ENCODE measurements around the gene IL15RA.

DNA sequence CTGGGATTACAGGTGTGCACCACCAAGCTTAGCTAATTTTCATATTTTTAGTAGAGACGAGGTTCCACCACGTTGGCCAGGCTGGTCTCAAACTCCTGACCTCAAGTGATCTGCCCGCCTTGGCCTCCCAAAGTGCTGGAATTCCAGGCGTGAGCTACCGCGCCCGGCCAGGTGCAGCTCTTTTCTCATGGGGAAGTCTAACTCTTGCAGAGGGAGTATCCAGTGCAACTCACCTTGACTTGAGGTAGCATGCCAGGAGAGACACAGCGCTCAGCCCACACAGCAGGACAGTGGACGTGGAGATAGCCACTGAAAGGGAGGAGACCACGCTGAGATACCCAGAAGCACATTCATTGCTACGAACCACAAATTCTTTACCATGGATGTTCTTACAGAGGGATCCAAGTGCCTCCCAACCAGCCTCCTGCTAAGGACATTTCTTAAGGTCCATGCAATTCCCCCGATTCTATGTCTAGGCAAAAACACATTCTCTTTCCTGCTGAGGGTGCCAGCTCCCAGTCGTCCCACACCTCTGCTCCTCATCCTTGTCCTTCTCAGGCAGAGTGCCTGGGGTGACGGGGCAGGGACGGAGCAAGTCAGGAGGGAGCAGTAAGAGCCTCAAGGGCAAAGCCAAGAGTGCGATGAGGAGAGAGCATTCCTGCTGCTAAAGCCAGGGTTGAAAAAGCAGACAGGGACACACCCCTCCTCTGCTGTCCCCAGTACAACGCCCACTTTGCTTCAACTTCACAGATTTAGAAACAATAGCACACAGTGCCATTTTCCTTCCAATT is 21.0 kb downstream of the IL15RA start:
- TF ChIP-seq, protein P1, sequence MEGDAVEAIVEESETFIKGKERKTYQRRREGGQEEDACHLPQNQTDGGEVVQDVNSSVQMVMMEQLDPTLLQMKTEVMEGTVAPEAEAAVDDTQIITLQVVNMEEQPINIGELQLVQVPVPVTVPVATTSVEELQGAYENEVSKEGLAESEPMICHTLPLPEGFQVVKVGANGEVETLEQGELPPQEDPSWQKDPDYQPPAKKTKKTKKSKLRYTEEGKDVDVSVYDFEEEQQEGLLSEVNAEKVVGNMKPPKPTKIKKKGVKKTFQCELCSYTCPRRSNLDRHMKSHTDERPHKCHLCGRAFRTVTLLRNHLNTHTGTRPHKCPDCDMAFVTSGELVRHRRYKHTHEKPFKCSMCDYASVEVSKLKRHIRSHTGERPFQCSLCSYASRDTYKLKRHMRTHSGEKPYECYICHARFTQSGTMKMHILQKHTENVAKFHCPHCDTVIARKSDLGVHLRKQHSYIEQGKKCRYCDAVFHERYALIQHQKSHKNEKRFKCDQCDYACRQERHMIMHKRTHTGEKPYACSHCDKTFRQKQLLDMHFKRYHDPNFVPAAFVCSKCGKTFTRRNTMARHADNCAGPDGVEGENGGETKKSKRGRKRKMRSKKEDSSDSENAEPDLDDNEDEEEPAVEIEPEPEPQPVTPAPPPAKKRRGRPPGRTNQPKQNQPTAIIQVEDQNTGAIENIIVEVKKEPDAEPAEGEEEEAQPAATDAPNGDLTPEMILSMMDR (IDR thresholded peaks at IDR 0.05) = no peak
- no peak for TF ChIP-seq POLR2A (IDR thresholded peaks at IDR 0.05)
